ENCODE data around the gene MBD2.
"Not testable (repeated sequence)": the region's sequence is repeated elsewhere in the genome, so short reads cannot be mapped to it uniquely, and the experiment has no call there.

The MBD2 gene

GRCh38 chr18:54224379-54225014 is at the start of gene MBD2:
TSS of gene MBD2 (minus strand) at chr18:54224669. CDS start at chr18:54224559, 110 bp downstream.
- DNase-seq (ENCODE audit: low read depth) = peak; percentile 92

GRCh38 chr18:54269893-54270844 is 45.7 kb upstream of the MBD2 start:
- peak; percentile 36 for DNase-seq (ENCODE audit: low read depth)

DNA sequence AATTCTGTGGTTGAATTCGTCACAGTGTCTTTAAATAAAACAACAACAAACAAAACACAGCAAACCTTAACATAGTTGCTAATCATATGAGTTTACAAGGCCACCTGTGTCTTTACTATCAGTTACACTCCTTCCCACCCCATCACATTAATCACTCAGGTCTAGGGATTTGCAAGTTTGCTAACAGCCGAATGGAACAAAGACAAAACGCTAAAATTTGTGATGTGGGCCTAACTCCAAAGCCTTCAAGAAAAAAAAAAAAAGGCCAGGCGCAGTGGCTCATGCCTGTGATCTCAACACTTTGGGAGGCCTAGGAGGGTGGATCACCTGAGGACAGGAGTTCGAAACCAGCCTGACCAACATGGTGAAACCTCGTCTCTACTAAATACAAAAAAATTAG is 44.3 kb upstream of the MBD2 start:
- DNase-seq (ENCODE audit: low read depth) = no peak

DNA sequence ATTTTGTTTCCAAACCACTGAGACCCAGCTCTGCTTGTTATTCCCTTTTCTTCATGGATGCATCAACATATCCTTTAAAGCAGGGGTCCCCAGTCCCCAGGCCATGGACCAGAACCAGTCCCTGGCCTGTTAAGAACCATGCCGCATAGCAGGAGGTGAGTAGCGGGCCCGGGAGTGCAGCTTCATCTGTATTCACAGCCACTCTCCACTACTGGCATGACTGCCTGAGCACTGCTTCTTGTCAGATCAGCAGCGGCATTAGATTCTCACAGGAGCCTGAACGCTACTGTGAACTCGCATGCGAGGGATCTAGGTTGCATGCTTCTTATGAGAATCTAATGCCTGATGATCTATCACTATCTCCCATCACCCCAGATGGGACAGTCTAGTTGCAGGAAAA is 43.2 kb upstream of the MBD2 start:
- DNase-seq (ENCODE audit: low read depth) = no peak

GRCh38 chr18:54263904-54264336 is 39.5 kb upstream of the MBD2 start:
- no peak for DNase-seq (ENCODE audit: low read depth)

GRCh38 chr18:54261894-54262293 is 37.4 kb upstream of the MBD2 start:
- peak; percentile 37 for DNase-seq (ENCODE audit: low read depth)

- no peak for DNase-seq (ENCODE audit: low read depth)
Observed at GRCh38 chr18:54260396-54261072, 36.1 kb upstream of the MBD2 start.

- DNase-seq (ENCODE audit: low read depth) = not testable (repeated sequence)
Observed at GRCh38 chr18:54257818-54258217, 33.3 kb upstream of the MBD2 start.

GRCh38 chr18:54257015-54257414 is 32.5 kb upstream of the MBD2 start:
- DNase-seq (ENCODE audit: low read depth) = no peak

- DNase-seq (ENCODE audit: low read depth) = no peak
Observed at GRCh38 chr18:54255141-54255540, 30.7 kb upstream of the MBD2 start.

- DNase-seq (ENCODE audit: low read depth) = no peak
Observed at GRCh38 chr18:54254265-54254758, 29.8 kb upstream of the MBD2 start.

DNA sequence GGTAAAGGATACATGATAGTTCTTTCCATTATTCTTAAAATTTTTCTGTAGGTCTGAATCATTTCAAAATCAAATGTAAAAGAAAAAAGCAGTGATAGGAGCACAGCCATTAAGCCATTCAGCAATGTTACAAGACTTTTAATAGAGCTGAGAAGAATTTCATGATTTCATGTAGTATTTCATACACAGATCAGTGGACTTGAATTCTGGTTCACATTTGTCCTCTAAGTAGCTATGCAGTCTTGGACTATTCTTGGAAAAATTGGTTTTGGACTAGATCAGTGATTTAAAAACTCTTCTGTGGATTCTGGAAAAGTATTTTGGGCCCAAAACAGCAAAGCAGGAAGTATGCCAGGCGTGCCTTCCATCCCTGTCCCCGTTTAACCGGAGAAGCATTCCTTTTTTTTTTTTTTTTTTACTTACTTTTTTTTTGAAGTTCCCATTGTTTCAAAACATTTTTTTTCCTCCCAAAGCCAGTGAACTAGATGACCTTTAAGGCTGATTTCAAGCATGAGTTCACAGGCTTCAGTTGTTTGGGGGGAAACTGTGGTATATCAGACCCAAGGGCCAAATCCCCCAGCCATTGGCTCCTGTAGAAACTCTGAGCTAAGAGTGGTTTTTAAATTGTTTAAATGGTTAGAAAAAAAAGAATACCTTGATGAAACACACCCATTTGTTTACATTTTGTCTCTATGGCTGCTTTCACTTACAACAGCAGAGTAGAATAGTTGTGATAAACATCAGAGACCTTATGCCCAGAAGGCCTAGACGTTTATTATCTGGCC is 27.3 kb upstream of the MBD2 start:
- DNase-seq (ENCODE audit: low read depth) = no peak

GRCh38 chr18:54250846-54251261 is 26.4 kb upstream of the MBD2 start:
- DNase-seq (ENCODE audit: low read depth) = no peak

GRCh38 chr18:54247511-54248175 is 23.2 kb upstream of the MBD2 start:
- DNase-seq (ENCODE audit: low read depth) = no peak

GRCh38 chr18:54242327-54242726 is 17.9 kb upstream of the MBD2 start:
- DNase-seq (ENCODE audit: low read depth) = no peak

GRCh38 chr18:54241483-54241882 is 17.0 kb upstream of the MBD2 start:
- no peak for DNase-seq (ENCODE audit: low read depth)

- DNase-seq (ENCODE audit: low read depth) = no peak
Observed at GRCh38 chr18:54240629-54241107, 16.2 kb upstream of the MBD2 start.

DNA sequence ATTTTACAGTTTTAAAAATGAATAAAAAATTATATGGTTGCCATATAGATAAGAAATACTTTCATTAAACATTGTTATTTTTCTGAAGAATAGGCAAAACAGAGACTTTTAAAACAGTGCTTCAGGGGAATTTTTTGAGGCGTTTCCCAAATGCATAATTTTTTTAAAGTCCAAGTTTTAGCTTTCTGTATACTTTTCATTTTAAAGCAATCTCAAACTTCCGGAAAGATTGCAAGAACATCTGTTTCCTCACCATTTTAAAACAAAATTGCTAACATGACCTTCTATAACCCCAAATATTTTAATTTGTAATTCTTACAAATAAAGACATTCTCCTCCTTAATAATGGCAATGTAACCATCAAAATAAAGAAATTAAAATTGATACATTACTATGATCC is 15.1 kb upstream of the MBD2 start:
- no peak for DNase-seq (ENCODE audit: low read depth)

- no peak for DNase-seq (ENCODE audit: low read depth)
Observed at GRCh38 chr18:54239091-54239490, 14.6 kb upstream of the MBD2 start.

DNA sequence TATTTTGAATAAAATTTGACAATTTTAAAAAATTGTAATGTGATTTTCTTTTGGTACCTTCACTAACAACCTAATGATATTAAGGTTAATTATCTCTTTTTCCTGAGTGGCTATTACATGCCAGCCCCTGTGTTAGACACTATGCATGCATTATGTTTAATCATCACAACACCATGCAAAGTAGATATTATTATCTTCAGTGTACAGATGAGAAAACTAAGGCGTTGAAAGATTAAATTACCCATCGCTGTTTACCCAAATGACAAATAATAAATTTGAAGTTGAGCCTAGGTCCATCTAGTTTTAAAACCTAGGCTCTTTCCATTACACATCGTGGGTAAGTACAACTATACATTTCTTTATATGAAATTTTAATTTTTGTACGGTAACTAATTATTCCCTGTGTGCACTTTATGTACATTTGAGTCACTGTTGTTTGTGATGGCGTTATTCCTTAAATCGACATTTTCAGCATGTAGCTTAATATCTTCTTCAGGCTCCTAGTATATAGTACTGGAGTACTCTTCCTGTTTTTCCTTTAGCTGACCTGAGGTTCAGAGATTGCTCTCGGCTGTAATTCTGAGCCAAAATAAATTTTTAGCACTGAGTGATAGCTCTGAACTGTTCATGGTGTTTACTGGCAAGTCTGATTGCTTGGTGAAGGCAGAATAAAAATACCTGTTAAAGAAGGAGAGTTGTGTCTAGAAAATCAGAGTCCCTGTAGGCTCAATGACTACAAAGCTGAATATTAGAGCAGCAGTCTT is 13.9 kb upstream of the MBD2 start:
- no peak for DNase-seq (ENCODE audit: low read depth)
